Dendritic cell treated with granulocyte-macrophage colony-stimulating factor and Interleukin-4, amounts not matched to agents 40 ng/mL and 50 ng/mL, for 4 days (primary cell): ENCODE measurements around the gene EZR.
A peak's percentile ranks its signal among the peaks of the same experiment; 100 is the strongest.

ENCODE experiments used
- H3K27ac Mint-ChIP-seq: one replicate; pipeline ENCODE4 v1.8.0; 2022; ENCODE audit warnings: mild to moderate bottlenecking, mixed read lengths
- H3K27me3 Mint-ChIP-seq: one replicate; pipeline ENCODE4 v1.8.0; 2022; ENCODE audit warnings: mild to moderate bottlenecking, mixed read lengths
- H3K36me3 Mint-ChIP-seq: one replicate; pipeline ENCODE4 v1.8.0; 2022; ENCODE audit warnings: low read depth, mixed read lengths
- H3K4me1 Mint-ChIP-seq: one replicate; pipeline ENCODE4 v1.8.0; 2022; ENCODE audit warnings: low read depth, mixed read lengths
- H3K4me3 Mint-ChIP-seq: one replicate; pipeline ENCODE4 v1.8.0; 2022; ENCODE audit warnings: mild to moderate bottlenecking, moderate library complexity, mixed read lengths
- H3K9me3 Mint-ChIP-seq: one replicate; pipeline ENCODE4 v1.8.0; 2022; ENCODE audit warnings: mixed read lengths
- intact Hi-C: fragments of 100-400 bp; cut with micrococcal nuclease; formaldehyde crosslinking; loops from one replicate; pipeline ENCODE4 v1.15.0; 2022

EZR gene

DNA sequence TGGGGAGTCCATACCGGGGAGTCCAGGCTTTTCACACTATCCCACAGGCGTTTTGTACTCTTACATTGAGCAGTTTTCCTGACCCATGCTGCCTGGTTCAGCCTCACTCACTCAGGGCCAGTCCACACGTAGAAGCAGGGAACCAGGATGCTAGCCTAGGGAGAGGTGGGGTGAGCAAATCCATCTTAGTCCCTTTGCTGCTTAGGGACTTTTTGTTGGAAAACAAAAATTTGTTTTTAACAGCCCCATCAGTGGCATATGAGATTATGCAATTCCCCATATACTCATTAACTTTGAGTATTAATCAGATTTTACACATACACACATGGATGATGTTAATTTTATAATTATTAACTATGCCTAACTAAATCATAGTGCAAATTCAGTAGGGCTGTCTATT lies 84.2 kb downstream of the EZR start:
- intact Hi-C loops = no loop called here
- Mint-ChIP-seq H3K36me3 (peaks cover 30% of the 10 kb centered on the region), H3K27me3 (no peaks in the 10 kb centered on the region), H3K4me1 (peaks cover 13% of the 10 kb centered on the region), H3K4me3 (no peak overlapping the region), H3K27ac (no peak overlapping the region), H3K9me3 (peaks cover 42% of the 10 kb centered on the region)

DNA sequence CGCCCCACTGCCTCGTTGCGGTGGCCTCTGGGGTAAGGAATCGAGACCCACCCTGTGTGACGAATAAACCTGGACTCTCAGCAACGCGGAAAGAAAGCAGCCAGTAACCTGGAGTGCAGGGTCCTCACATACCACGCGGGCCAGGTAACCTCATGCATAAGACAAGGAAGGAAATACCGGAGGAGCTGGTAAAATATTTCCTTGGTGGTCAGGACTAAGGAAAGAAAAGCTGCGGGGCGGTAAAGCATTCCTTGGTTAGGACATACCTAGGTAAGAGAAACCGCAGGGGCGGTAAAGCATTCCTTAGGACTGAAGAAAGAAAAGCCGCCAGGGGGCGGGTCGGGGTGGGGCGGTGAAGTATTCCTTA lies 88.6 kb downstream of the EZR start:
- Mint-ChIP-seq H3K9me3 (peaks cover 31% of the 10 kb centered on the region), H3K27ac (no peak overlapping the region), H3K4me1 (no peaks in the 10 kb centered on the region), H3K36me3 (peaks cover 21% of the 10 kb centered on the region), H3K4me3 (no peak overlapping the region), H3K27me3 (no peaks in the 10 kb centered on the region)
- intact Hi-C loops = no loop called here

- intact Hi-C loops = no loop called here
- Mint-ChIP-seq H3K4me1 (no peaks in the 10 kb centered on the region), H3K36me3 (peaks cover 21% of the 10 kb centered on the region), H3K9me3 (peaks cover 31% of the 10 kb centered on the region), H3K27me3 (no peaks in the 10 kb centered on the region), H3K27ac (no peak overlapping the region), H3K4me3 (no peak overlapping the region)
Measured at GRCh38 chr6:158729906-158730540, 89.1 kb downstream of the EZR start.

GRCh38 chr6:158725704-158726103 lies 93.5 kb downstream of the EZR start:
- H3K36me3 Mint-ChIP-seq = peaks cover 6% of the 10 kb centered on the region
- H3K27me3 Mint-ChIP-seq = no peaks in the 10 kb centered on the region
- intact Hi-C loops = no loop called here
- peaks cover 7% of the 10 kb centered on the region for H3K9me3 Mint-ChIP-seq
- H3K4me1 Mint-ChIP-seq = peaks cover 6% of the 10 kb centered on the region
- H3K27ac Mint-ChIP-seq = no peak overlapping the region
- no peak overlapping the region for H3K4me3 Mint-ChIP-seq

- H3K27ac Mint-ChIP-seq = no peak overlapping the region
- intact Hi-C loops = no loop called here
Measured at GRCh38 chr6:158722176-158722729, 96.9 kb downstream of the EZR start.

DNA sequence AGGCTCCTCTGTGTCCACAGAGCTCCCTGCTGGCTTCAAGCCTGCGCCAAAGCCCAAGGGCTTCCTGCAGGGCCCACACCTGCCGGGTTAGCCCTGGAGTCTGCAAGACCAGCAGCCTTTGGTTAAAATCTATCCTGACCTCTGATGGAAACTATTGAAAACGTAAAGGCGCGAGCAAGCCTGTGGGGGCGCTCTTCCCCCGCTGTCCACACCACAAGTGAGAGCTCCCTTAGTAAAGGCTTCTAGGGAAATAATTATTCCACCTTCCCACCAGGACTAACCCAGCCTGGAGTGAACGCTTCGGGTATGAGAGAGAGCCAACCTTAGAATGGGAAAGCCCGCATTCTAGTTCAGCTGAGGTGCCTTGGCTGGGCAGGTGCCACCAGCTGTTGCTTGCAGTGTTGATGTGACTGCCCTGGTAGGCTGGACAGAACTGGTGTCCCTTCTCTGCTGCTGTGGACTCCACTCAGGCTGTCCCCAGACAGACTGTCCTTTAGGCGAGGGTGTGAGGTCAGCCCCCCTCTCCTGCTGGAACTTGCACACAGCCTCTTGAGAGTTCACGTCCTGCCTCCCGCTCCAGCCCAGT lies 100.6 kb downstream of the EZR start:
- Mint-ChIP-seq H3K27ac (peak overlapping the region; percentile 63), H3K4me1 (peaks cover 59% of the 10 kb centered on the region), H3K4me3 (no peak overlapping the region), H3K9me3 (no peaks in the 10 kb centered on the region), H3K36me3 (no peaks in the 10 kb centered on the region), H3K27me3 (no peaks in the 10 kb centered on the region)
- intact Hi-C loops = no loop called here

More at GRCh38 chr6:158722176-158722729, 96.9 kb downstream of the EZR start:
- no peaks in the 10 kb centered on the region for H3K36me3 Mint-ChIP-seq
- no peaks in the 10 kb centered on the region for H3K9me3 Mint-ChIP-seq
- no peaks in the 10 kb centered on the region for H3K27me3 Mint-ChIP-seq
- no peak overlapping the region for H3K4me3 Mint-ChIP-seq
- H3K4me1 Mint-ChIP-seq = peaks cover 29% of the 10 kb centered on the region

DNA sequence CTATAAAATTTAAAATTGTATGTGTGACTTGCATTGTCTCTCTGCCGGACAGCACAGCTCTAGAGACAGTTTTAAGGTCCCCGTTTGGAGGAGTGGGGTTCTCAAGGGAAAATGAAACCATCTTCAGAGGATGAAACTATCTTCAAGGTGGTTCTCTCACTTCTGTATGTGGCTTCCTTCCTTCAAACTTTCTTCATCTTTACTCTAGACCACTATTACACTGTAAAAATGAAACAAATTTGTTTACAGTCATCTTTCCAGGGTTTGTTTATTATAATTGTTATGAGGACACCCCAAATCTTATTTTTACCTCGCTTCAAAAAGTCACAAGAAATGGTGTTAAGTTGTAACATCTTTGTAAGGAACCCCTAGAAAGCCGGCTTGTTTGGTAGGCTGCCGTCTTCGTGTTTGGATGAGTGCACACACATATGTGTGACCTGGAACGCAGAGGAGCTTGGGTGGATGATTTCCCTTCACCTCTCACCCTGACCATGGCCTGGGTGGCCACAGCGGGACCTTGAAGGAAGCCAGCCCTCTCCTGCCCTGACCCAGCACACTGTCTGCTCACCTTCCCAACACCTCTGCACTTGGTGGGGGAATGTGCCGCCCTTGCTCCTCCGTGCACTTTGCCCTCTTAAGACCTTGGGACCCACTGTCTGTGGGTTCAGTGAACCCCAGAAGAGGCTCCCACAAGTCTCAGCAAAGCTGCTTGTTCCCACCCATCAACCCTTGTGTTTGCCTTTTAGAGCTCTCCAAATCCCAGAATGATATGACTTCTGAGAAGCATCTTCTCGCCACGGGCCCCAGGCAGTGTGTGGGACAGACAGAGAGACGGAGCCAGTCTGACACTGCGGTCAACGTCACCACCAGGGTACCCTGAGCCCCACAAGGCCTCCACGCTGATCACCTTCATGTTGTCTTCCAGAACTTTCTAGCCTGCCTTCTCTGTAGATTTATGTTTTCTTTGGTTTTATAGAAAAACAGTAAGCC lies 101.5 kb downstream of the EZR start:
- peaks cover 65% of the 10 kb centered on the region for H3K4me1 Mint-ChIP-seq
- no peaks in the 10 kb centered on the region for H3K36me3 Mint-ChIP-seq
- peak overlapping the region; percentile 63 for H3K27ac Mint-ChIP-seq
- intact Hi-C loops = no loop called here
- no peaks in the 10 kb centered on the region for H3K9me3 Mint-ChIP-seq
- H3K27me3 Mint-ChIP-seq = no peaks in the 10 kb centered on the region
- H3K4me3 Mint-ChIP-seq = no peak overlapping the region
